ENCODE measurements around the gene PLA2G7.
"Not testable (repeated sequence)": the region's sequence is repeated elsewhere in the genome, so short reads cannot be mapped to it uniquely, and the experiment has no call there.

The PLA2G7 gene

GRCh38 chr6:46746696-46747095 is 11.5 kb upstream of the PLA2G7 start, which contains the start of gene ANKRD66:
Gene ANKRD66, plus strand, starts transcription at chr6:46746933. Its CDS starts 5,016 bp downstream, at chr6:46751949.
- FAIRE-seq = no peak

GRCh38 chr6:46745973-46746372 is 10.8 kb upstream of the PLA2G7 start:
- FAIRE-seq = no peak

- FAIRE-seq = not testable (repeated sequence)
These were observed 9.1 kb upstream of the PLA2G7 start for GRCh38 chr6:46744159-46744725.

GRCh38 chr6:46743425-46744158 is 8.4 kb upstream of the PLA2G7 start:
- FAIRE-seq = no peak

GRCh38 chr6:46741910-46742309 is 6.7 kb upstream of the PLA2G7 start:
- FAIRE-seq = no peak

- FAIRE-seq = no peak
These were observed 6.3 kb upstream of the PLA2G7 start for GRCh38 chr6:46741482-46741881.

GRCh38 chr6:46736906-46737305 is 1.7 kb upstream of the PLA2G7 start:
- FAIRE-seq = no peak

GRCh38 chr6:46735720-46736031 is 501 bp upstream of the PLA2G7 start:
- FAIRE-seq = no peak

GRCh38 chr6:46733341-46733801 is 1.8 kb downstream of the PLA2G7 start:
- no peak for FAIRE-seq

GRCh38 chr6:46730921-46731461 is 4.2 kb downstream of the PLA2G7 start:
- FAIRE-seq = no peak

- no peak for FAIRE-seq
These were observed 5.3 kb downstream of the PLA2G7 start for GRCh38 chr6:46729787-46730326.

- no peak for FAIRE-seq
These were observed 14.8 kb downstream of the PLA2G7 start for GRCh38 chr6:46720401-46720800.

GRCh38 chr6:46719099-46719498 is 16.1 kb downstream of the PLA2G7 start:
- no peak for FAIRE-seq

GRCh38 chr6:46715141-46715540 is 20.0 kb downstream of the PLA2G7 start:
- no peak for FAIRE-seq

GRCh38 chr6:46711491-46711890 is 23.7 kb downstream of the PLA2G7 start:
- no peak for FAIRE-seq

GRCh38 chr6:46706464-46706863 is 28.7 kb downstream of the PLA2G7 start:
- FAIRE-seq = no peak

- FAIRE-seq = no peak
These were observed 30.6 kb downstream of the PLA2G7 start for GRCh38 chr6:46704562-46704961.

- no peak for FAIRE-seq
These were observed 35.2 kb downstream of the PLA2G7 start for GRCh38 chr6:46699970-46700369.

GRCh38 chr6:46690911-46691451 is 44.2 kb downstream of the PLA2G7 start:
- FAIRE-seq = no peak

- FAIRE-seq = no peak
These were observed 44.9 kb downstream of the PLA2G7 start for GRCh38 chr6:46690141-46690755.

- FAIRE-seq = no peak
These were observed 45.5 kb downstream of the PLA2G7 start for GRCh38 chr6:46689657-46690056.

- FAIRE-seq = no peak
These were observed 46.2 kb downstream of the PLA2G7 start for GRCh38 chr6:46688966-46689335.
